IPS DF 6.9 (cell line): ENCODE measurements around the gene HYLS1.
"Not testable (repeated sequence)": the region's sequence is repeated elsewhere in the genome, so short reads cannot be mapped to it uniquely, and the experiment has no call there.

Experiments
- DNase-seq: peaks from one replicate; pipeline ENCODE4 v3.0.0-alpha.2; 2013; ENCODE audit warnings: low read depth, low spot score
- H3K27ac ChIP-seq: one replicate; pipeline ENCODE4 v1.5.1; 2013; ENCODE audit warnings: low read length, control low read depth
- H3K27me3 ChIP-seq: 2 replicates; pipeline ENCODE4 v1.6.1; 2013; ENCODE audit warnings: mild to moderate bottlenecking, low read length; ENCODE audit not compliant: control insufficient read depth, insufficient read depth
- H3K36me3 ChIP-seq: 2 replicates; pipeline ENCODE4 v1.6.1; 2013; ENCODE audit warnings: low read length; ENCODE audit not compliant: control insufficient read depth, insufficient read depth
- H3K4me1 ChIP-seq: 2 replicates; pipeline ENCODE4 v1.6.1; 2013; ENCODE audit warnings: low read length; ENCODE audit not compliant: control insufficient read depth, insufficient read depth
- H3K4me3 ChIP-seq: 2 replicates; pipeline ENCODE4 v1.5.1; 2013; ENCODE audit warnings: mild to moderate bottlenecking, low read length
- H3K9me3 ChIP-seq: 2 replicates; pipeline ENCODE4 v1.6.1; 2013; ENCODE audit warnings: low read length, inconsistent platforms; ENCODE audit not compliant: control insufficient read depth, insufficient read depth
- WGBS: extraction: QIAGEN DNeasy Blood & Tissue Kit; methylation state at CpG from one replicate; pipeline ENCODE4 v1.1.7; 2013; ENCODE audit warnings: mixed read lengths, missing lambda C conversion rate; ENCODE audit not compliant: insufficient read length, insufficient coverage; 5-methylcytosine and 5-hydroxymethylcytosine counted together

Gene HYLS1, protein sequence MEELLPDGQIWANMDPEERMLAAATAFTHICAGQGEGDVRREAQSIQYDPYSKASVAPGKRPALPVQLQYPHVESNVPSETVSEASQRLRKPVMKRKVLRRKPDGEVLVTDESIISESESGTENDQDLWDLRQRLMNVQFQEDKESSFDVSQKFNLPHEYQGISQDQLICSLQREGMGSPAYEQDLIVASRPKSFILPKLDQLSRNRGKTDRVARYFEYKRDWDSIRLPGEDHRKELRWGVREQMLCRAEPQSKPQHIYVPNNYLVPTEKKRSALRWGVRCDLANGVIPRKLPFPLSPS

DNA sequence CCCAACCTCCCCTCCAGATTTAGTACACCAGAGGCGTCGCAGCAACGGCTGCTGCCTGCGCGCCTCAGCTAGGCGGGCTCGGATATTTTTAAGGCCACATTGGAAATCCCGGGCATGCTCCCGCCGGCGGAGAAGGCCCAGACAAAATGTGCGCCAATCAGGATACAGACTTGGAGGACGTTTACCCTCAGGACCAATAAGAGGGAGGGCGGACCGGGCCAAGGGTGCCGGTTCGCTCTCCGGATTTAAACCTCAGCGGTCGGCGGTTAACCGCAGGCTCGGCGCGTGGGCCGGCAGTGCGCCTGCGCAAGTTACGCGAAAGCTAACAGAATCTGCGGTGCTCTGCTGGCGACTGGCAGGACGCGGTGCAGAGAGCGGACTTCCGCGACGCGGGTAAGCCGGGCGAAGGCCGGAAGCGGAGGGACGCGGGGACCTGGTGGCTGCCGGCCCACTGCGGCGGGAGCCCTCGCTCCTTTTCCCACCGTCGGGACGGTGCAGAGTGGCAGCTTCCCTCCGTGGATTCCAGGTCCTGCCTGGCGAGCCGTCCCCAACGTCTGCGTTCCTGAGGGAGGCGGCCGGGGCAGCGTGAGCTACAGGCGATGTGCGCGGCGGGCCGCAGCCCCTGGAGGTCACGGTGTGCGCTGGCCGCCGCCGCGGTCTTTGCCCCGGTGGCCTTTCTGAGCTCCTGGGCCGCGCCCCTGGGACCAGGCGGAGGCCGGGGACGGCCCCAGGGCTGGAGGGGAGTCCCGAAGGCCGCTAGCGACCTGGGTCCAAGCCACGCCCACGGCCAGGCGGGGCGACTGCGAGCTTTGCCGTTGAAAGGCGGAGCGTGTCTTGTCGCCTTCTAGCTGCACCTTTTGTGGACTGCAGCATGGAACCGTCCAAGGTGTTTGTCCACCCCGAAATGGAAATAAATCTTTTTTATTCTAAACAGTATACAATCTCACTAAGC is at the start of gene HYLS1:
HYLS1 (plus strand) TSS at position 296 of the 952 bp plus-strand sequence. CDS start 11,701 bp downstream, outside the sequence.
- H3K4me3 ChIP-seq, result peak within 1 kb of the TSS; percentile 70
- no peak for DNase-seq
- no peaks in the 10 kb centered on the region for H3K27me3 ChIP-seq
- no peaks in the 10 kb centered on the region for H3K4me1 ChIP-seq
- H3K36me3 ChIP-seq, result no peaks in the 10 kb centered on the region
- no peak within 1 kb of the TSS for H3K27ac ChIP-seq
- no peaks in the 10 kb centered on the region for H3K9me3 ChIP-seq
- no CpG with 5 or more reads among the region's 91 CpGs for WGBS

DNA sequence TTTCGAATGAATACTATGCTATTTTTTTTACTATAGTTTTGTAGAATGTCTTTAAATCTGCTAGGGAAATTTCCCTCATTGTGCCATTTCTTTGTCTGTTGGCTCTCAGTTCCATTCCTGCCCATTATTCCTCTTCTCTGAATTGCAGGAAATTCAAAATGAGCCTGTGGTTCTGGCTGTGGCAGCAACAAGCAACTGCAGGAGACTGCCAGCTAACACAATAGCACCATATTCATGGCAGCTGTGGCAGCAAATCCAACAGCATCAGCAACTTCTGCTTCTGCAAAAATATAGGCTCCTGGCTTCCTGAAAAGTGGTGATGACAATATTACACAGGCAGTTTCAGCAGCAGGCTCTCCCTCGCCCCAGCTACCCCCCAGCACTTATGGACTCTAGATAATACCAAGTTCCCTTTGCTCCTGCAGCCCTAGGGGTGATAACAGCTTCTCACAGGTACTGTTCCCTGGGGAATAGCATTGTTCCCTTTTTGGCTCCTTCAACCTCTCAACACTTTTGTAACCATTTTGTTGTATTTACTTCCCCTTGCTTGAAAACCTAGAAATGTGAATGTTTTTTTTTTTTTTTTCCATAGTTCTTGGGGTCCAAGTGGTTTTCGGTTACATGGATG is 45.0 kb upstream of the HYLS1 start:
- no peaks in the 10 kb centered on the region for H3K9me3 ChIP-seq
- H3K4me3 ChIP-seq, result no peak overlapping the region
- H3K36me3 ChIP-seq, result no peaks in the 10 kb centered on the region
- peaks cover 3% of the 10 kb centered on the region; the same call in 1 of the 2 replicates for H3K4me1 ChIP-seq
- no CpG with 5 or more reads among the region's 3 CpGs for WGBS
- H3K27ac ChIP-seq, result no peak overlapping the region
- H3K27me3 ChIP-seq, result no peaks in the 10 kb centered on the region
- no peak for DNase-seq

DNA sequence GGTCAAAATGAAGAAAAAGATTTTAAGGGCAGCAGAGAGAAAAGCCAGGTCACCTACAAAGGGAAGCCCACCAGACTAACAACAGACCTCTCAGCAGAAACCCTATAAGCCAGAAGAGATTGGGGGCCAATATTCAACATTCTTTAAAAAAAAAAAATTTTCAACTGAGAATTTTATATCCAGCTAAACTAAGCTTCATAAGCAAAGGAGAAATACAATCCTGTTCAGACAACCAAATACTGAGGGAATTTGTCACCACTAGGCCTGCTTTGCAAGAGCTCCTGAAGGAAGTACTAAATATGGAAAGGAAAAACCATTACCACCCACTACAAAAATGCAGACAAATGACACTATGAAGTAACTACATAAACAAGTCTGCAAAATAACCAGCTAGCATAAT is 41.3 kb upstream of the HYLS1 start:
- H3K36me3 ChIP-seq, result no peaks in the 10 kb centered on the region
- H3K27ac ChIP-seq, result no peak overlapping the region
- H3K9me3 ChIP-seq, result no peaks in the 10 kb centered on the region
- H3K4me1 ChIP-seq, result peaks cover 3% of the 10 kb centered on the region; the same call in 1 of the 2 replicates
- no peak for DNase-seq
- H3K27me3 ChIP-seq, result no peaks in the 10 kb centered on the region
- no peak overlapping the region for H3K4me3 ChIP-seq

DNA sequence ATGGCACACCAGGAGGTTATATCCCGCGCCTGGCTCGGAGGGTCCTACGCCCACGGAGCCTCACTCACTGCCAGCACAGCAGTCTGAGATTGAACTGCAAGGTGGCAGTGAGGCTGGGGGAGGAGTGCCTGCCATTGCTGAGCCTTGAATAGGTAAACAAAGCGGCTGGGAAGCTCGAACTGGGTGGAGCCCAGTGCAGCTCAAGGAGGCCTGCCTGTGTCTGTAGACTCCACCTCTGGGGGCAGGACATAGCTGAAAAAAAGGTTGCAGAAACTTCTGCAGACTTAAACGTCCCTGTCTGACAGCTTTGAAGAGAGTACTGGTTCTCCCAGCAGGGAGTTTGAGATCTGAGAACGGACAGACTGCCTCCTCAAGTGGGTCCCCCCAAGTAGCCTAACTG is 29.8 kb upstream of the HYLS1 start:
- not testable (repeated sequence) for H3K9me3 ChIP-seq, H3K36me3 ChIP-seq, H3K27ac ChIP-seq, H3K4me1 ChIP-seq, DNase-seq, H3K27me3 ChIP-seq, H3K4me3 ChIP-seq
- WGBS, result no CpG with 5 or more reads among the region's 9 CpGs

DNA sequence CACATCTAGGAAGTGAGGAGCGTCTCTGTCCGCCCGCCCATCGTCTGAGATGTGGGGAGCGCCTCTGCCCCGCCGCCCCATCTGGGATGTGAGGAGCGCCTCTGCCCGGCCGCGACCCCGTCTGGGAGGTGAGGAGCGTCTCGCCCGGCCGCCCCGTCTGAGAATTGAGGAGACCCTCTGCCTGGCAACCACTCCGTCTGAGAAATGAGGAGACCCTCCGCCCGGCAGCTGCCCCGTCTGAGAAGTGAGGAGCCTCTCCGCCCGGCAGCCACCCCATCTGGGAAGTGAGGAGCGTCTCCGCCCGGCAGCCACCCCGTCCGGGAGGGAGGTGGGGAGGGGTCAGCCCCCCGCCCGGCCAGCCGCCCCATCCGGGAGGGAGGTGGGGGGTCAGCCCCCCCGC is 24.7 kb upstream of the HYLS1 start:
- not testable (repeated sequence) for H3K36me3 ChIP-seq, H3K4me3 ChIP-seq, H3K4me1 ChIP-seq, H3K27me3 ChIP-seq, H3K27ac ChIP-seq, H3K9me3 ChIP-seq, DNase-seq
- WGBS, result no CpG with 5 or more reads among the region's 33 CpGs

DNA sequence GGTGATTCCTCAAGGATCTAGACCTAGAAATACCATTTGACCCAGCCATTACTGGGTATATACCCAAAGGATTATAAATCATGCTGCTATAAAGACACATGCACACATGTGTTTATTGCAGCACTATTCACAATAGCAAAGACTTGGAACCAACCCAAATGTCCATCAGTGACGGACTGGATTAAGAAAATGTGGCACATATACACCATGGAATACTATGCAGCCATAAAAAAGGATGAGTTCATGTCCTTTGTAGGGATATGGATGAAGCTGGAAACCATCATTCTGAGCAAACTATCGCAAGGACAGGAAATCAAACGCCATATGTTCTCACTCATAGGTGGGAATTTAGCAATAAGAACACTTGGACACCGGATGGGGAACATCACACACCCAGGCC is 22.1 kb upstream of the HYLS1 start:
- WGBS, result no CpG with 5 or more reads among the region's 4 CpGs
- not testable (repeated sequence) for H3K27me3 ChIP-seq, H3K9me3 ChIP-seq, H3K27ac ChIP-seq, H3K4me1 ChIP-seq, DNase-seq, H3K36me3 ChIP-seq, H3K4me3 ChIP-seq

DNA sequence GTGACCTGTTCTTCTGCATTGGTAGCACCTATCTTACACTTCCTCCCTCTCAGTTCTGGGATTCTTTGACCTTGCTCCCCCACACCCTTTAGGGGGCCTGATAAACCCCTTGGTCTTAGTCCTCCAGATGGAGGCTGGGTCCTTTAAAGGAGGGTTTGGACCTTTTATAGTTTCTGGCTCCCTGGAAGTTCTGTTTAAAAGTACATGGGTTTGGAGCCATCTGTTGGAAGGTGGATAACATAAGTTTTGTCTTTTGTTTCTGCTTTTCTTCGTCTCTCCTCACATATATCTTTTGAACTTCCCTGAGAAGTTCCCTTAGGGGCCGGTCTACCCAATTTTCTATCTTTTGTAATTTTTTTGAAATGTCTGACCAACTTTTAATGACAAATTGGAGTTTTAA is 17.9 kb upstream of the HYLS1 start:
- H3K27ac ChIP-seq, result no peak overlapping the region
- no peaks in the 10 kb centered on the region for H3K27me3 ChIP-seq
- WGBS, result no CpG with 5 or more reads among the region's 2 CpGs
- H3K4me1 ChIP-seq, result no peaks in the 10 kb centered on the region
- H3K4me3 ChIP-seq, result no peak overlapping the region
- DNase-seq, result no peak
- H3K9me3 ChIP-seq, result no peaks in the 10 kb centered on the region
- H3K36me3 ChIP-seq, result no peaks in the 10 kb centered on the region

DNA sequence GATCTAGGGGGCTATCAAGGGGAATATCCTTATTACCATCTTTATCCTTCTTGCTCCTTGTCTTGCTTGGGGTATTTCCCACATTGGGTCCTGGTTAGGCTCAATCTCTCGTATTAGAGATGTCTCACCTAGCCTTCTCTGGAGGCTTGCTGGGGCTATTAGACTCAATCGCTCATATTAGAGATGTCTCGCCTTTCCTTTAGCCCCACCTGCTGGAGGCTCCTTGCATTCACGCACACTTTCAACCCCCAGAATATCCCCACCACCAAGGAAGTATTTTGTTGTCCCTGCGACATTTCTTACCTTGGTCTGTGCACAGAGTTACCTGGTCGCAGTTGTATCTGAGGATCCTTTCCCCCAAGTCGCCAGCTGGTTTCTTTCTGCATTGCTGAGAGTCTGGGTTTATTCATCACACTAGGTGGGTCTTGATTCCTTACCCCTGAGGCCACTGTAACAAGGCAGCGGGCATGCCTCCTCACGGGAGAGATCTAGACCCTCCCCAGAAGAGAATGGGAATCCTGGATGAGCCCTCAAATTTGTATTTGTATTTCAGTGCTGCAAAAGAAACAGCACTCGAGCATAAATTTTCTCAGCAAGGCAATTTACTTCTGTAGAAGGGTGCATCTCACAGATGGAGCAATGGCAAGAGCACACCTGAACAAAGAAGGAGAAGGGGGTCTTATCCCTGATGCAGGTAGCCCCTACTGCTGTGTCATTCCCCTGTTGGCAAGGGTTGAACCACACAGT is 15.9 kb upstream of the HYLS1 start:
- no peak overlapping the region for H3K4me3 ChIP-seq
- no peak for DNase-seq
- WGBS, result no CpG with 5 or more reads among the region's 10 CpGs
- no peaks in the 10 kb centered on the region for H3K4me1 ChIP-seq
- no peaks in the 10 kb centered on the region for H3K9me3 ChIP-seq
- no peak overlapping the region for H3K27ac ChIP-seq
- no peaks in the 10 kb centered on the region for H3K27me3 ChIP-seq
- no peaks in the 10 kb centered on the region for H3K36me3 ChIP-seq

DNA sequence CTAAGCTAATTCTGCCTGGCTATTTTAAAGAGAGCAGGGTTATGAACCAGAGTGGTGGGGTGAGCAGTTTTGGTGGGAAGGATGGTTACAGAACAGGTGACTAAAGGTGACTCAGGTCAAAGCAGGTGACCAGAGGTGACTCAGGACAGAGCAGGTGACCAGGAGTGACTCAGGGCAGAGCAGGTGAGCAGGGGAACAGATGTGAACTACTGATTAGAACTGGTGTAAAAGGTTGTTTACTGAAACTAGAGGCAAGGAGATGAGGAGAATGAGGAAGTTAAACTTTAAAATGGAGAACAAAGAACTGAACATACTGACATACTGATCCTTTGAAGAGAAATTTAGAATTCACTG is 15.4 kb upstream of the HYLS1 start:
- H3K36me3 ChIP-seq, result no peaks in the 10 kb centered on the region
- no peaks in the 10 kb centered on the region for H3K4me1 ChIP-seq
- no peaks in the 10 kb centered on the region for H3K27me3 ChIP-seq
- H3K9me3 ChIP-seq, result no peaks in the 10 kb centered on the region
- no peak overlapping the region for H3K27ac ChIP-seq
- no peak for DNase-seq
- H3K4me3 ChIP-seq, result no peak overlapping the region

DNA sequence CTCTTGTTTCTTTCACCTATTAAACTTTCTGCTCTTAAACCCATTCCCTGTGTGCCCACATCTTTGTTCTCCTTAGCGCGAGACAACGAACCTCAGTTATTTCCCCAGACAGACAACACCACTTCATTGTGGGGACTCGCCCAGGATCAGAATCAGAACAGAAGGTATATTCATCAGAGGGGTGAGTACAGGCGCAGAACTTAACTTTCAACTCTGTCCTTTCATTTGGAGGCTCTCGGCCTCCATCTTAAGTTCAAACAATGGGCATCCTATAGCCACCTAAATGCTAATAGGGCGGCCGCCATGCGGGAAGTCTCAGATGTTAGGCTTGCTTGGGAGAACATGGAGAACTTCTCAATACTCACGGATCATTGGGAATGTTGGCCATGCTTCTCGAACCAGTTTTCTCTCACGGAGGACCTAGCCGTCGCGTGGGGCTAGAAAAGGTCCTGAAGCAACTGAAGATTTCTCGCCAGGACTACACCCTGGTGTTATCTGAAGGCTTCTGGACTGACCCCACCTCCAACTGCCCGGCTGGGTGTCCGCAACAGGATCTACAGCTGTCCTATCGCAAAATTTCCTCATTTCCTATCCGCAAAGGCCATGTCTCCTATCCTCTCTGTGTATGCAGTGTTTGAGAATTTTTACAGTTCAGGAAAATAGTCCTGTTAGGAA is 13.4 kb upstream of the HYLS1 start:
- DNase-seq, result no peak
- H3K4me3 ChIP-seq, result no peak overlapping the region
- H3K4me1 ChIP-seq, result no peaks in the 10 kb centered on the region
- no peaks in the 10 kb centered on the region for H3K36me3 ChIP-seq
- H3K27ac ChIP-seq, result no peak overlapping the region
- H3K9me3 ChIP-seq, result no peaks in the 10 kb centered on the region
- no peaks in the 10 kb centered on the region for H3K27me3 ChIP-seq
- WGBS, result no CpG with 5 or more reads among the region's 20 CpGs
